ENCODE results near the gene AUP1. TPM values are rescaled to one million over a fixed set of nuclear protein-coding genes. Genes with fewer than 3 reads are reported as not detected.

AUP1 gene
- total and polyA plus RNA-seq, 10 of the 15 experiments (the other 5 are each of a cell fraction or from before 2014, with no cell fraction given): 39.1 to 215 (median 138) TPM

- TF ChIP-seq REST (IDR thresholded peaks at IDR 0.05; ENCODE audit: low read depth, low read length) (no peak), YY1 (IDR thresholded peaks at IDR 0.05; ENCODE audit: low read depth, low read length) (peak; percentile 23; the same call in 1 of the 2 replicates), NKRF (conservative IDR thresholded peaks at IDR 0.05) (peak; percentile 91), MYB (IDR thresholded peaks at IDR 0.05; ENCODE audit: borderline replicate concordance, low read depth, low read length) (no peak), RB1 (IDR thresholded peaks at IDR 0.05; ENCODE audit: borderline replicate concordance) (peak; percentile 68; the same call in 1 of the 2 replicates), ELK1 (IDR thresholded peaks at IDR 0.05; ENCODE audit: low read depth, low read length) (no peak), TAF1 (IDR thresholded peaks at IDR 0.05; ENCODE audit: borderline replicate concordance, low read depth, low read length) (peak; percentile 44; the same call in 1 of the 2 replicates), ZNF207 (IDR thresholded peaks at IDR 0.05; ENCODE audit: borderline replicate concordance) (peak; percentile 60; the same call in 1 of the 2 replicates), SMARCA5 (IDR thresholded peaks at IDR 0.05) (0 out of 2 replicates have a peak, but pooled peaks have one; percentile 47), NR2C2 (IDR thresholded peaks at IDR 0.05; ENCODE audit: borderline replicate concordance, control insufficient read depth, insufficient read length, low read depth) (no peak), SP1 (IDR thresholded peaks at IDR 0.05; ENCODE audit: low read depth, low read length) (peak; percentile 7), ZNF687 (IDR thresholded peaks at IDR 0.05) (no peak), RFX5 (IDR thresholded peaks at IDR 0.05; ENCODE audit: low read depth, low read length) (0 out of 2 replicates have a peak, but pooled peaks have one; percentile 29), CHD2 (IDR thresholded peaks at IDR 0.05; ENCODE audit: borderline replicate concordance, low read depth, low read length) (peak; percentile 64), NFYA (IDR thresholded peaks at IDR 0.05; ENCODE audit: borderline replicate concordance, low read depth, low read length) (no peak), SMC3 (IDR thresholded peaks at IDR 0.05; ENCODE audit: borderline replicate concordance, low read length) (no peak), BACH1 (IDR thresholded peaks at IDR 0.05; ENCODE audit: borderline replicate concordance) (no peak), POLR2AphosphoS2 (IDR thresholded peaks at IDR 0.05; ENCODE audit: low read depth, low read length) (peak; percentile 71; the same call in 1 of the 2 replicates)
Measured at GRCh38 chr2:74530239-74531187, 1.0 kb upstream of the AUP1 start (continued).

All from GM12878 (cell line).